ENCODE data around the gene KANSL1.

GRCh38 chr17:46100590-46100989 lies 92.6 kb downstream of the KANSL1 start:
- TF ChIP-seq REST (IDR thresholded peaks at IDR 0.05; ENCODE audit: low read depth, low read length) (no peak), RFX5 (IDR thresholded peaks at IDR 0.05; ENCODE audit: low read length) (no peak), FOXM1 (IDR thresholded peaks at IDR 0.05; ENCODE audit: low read depth) (no peak), SIN3A (IDR thresholded peaks at IDR 0.05; ENCODE audit: borderline replicate concordance, low read depth, low read length) (no peak), GABPA (IDR thresholded peaks at IDR 0.05; ENCODE audit: low read depth) (no peak), CTCF (IDR thresholded peaks at IDR 0.05) (no peak), JUND (IDR thresholded peaks at IDR 0.05) (no peak), RXRA (IDR thresholded peaks at IDR 0.05; ENCODE audit: borderline replicate concordance, low read depth) (no peak)
